Type B pancreatic cell (in vitro differentiated cells): ENCODE results near the gene EFCAB6. TPM values are rescaled to one million over a fixed set of nuclear protein-coding genes. Genes with fewer than 3 reads are reported as not detected.

Experiments used
- DNase-seq: peaks from one replicate; pipeline ENCODE4 v3.0.0; 2021; ENCODE audit warnings: mixed read lengths; ENCODE audit not compliant: unreplicated experiment; ENCODE audit errors: extremely low spot score
- H3K27ac Mint-ChIP-seq: 2 replicates; pipeline ENCODE4 v1.8.0; 2021; ENCODE audit warnings: mild to moderate bottlenecking, mixed read lengths
- H3K27me3 Mint-ChIP-seq: 2 replicates; pipeline ENCODE4 v1.8.0; 2021; ENCODE audit warnings: mixed read lengths
- H3K36me3 Mint-ChIP-seq: 2 replicates; pipeline ENCODE4 v1.8.0; 2021; ENCODE audit warnings: mixed read lengths
- H3K4me1 Mint-ChIP-seq: one replicate; pipeline ENCODE4 v1.8.0; 2021; ENCODE audit warnings: mixed read lengths; ENCODE audit not compliant: unreplicated experiment
- H3K4me3 Mint-ChIP-seq: 2 replicates; pipeline ENCODE4 v1.8.0; 2021; ENCODE audit warnings: mild to moderate bottlenecking, mixed read lengths
- H3K9me3 Mint-ChIP-seq: 2 replicates; pipeline ENCODE4 v1.8.0; 2021; ENCODE audit warnings: mixed read lengths
- CTCF ChIP-seq: fragments of 200-600 bp; sonication (generic); conservative IDR thresholded peaks from 2 replicates; pipeline ENCODE4 v1.5.0; 2021; ENCODE audit warnings: antibody characterized with exemption, mild to moderate bottlenecking
- total RNA-seq: library from RNA; stranded (reverse); gene quantifications from 2 replicates; pipeline ENCODE4 v1.2.1, GENCODE V29; 2021; ENCODE audit warnings: low replicate concordance

Gene EFCAB6
- total RNA-seq, 1 donor from 2014 or later: 5.3 TPM

GRCh38 chr22:43859621-43860020 lies 47.5 kb upstream of the EFCAB6 start:
- no peak for DNase-seq
- H3K27ac Mint-ChIP-seq: no peak overlapping the region
- no peaks in the 10 kb centered on the region for H3K36me3 Mint-ChIP-seq
- peaks cover 5% of the 10 kb centered on the region for H3K9me3 Mint-ChIP-seq
- peaks cover 27% of the 10 kb centered on the region for H3K27me3 Mint-ChIP-seq
- H3K4me3 Mint-ChIP-seq: peak overlapping the region; percentile 52
- TF ChIP-seq CTCF: no peak
- H3K4me1 Mint-ChIP-seq: peaks cover 5% of the 10 kb centered on the region

GRCh38 chr22:43859176-43859575 lies 47.1 kb upstream of the EFCAB6 start:
- Mint-ChIP-seq H3K9me3 (peaks cover 5% of the 10 kb centered on the region), H3K27ac (no peak overlapping the region)
- no peak for DNase-seq

GRCh38 chr22:43858156-43858895 lies 46.2 kb upstream of the EFCAB6 start:
- no peak for DNase-seq
- peaks cover 5% of the 10 kb centered on the region for H3K4me1 Mint-ChIP-seq
- H3K4me3 Mint-ChIP-seq: no peak overlapping the region
- no peak for TF ChIP-seq CTCF
- H3K27me3 Mint-ChIP-seq: peaks cover 14% of the 10 kb centered on the region
- H3K9me3 Mint-ChIP-seq: peaks cover 5% of the 10 kb centered on the region
- H3K27ac Mint-ChIP-seq: no peak overlapping the region
- no peaks in the 10 kb centered on the region for H3K36me3 Mint-ChIP-seq

More at GRCh38 chr22:43859176-43859575, 47.1 kb upstream of the EFCAB6 start:
- peaks cover 5% of the 10 kb centered on the region for H3K4me1 Mint-ChIP-seq
- TF ChIP-seq CTCF: no peak
- H3K4me3 Mint-ChIP-seq: peak overlapping the region; percentile 52
- H3K36me3 Mint-ChIP-seq: no peaks in the 10 kb centered on the region
- H3K27me3 Mint-ChIP-seq: peaks cover 23% of the 10 kb centered on the region

- Mint-ChIP-seq H3K4me3 (no peak overlapping the region), H3K27me3 (peaks cover 12% of the 10 kb centered on the region), H3K27ac (no peak overlapping the region), H3K9me3 (peaks cover 5% of the 10 kb centered on the region), H3K4me1 (peaks cover 5% of the 10 kb centered on the region), H3K36me3 (no peaks in the 10 kb centered on the region)
- no peak for TF ChIP-seq CTCF
- no peak for DNase-seq
Measured at GRCh38 chr22:43857367-43857766, 45.3 kb upstream of the EFCAB6 start.

- peaks cover 12% of the 10 kb centered on the region for H3K27me3 Mint-ChIP-seq
- no peak overlapping the region for H3K27ac Mint-ChIP-seq
- H3K9me3 Mint-ChIP-seq: peaks cover 5% of the 10 kb centered on the region
- no peak for TF ChIP-seq CTCF
- no peak for DNase-seq
- H3K4me3 Mint-ChIP-seq: no peak overlapping the region
- H3K36me3 Mint-ChIP-seq: no peaks in the 10 kb centered on the region
- peaks cover 3% of the 10 kb centered on the region for H3K4me1 Mint-ChIP-seq
Measured at GRCh38 chr22:43855431-43855830, 43.3 kb upstream of the EFCAB6 start.
